ENCODE results near the gene CALD1. TPM values are rescaled to one million over a fixed set of nuclear protein-coding genes. Genes with fewer than 3 reads are reported as not detected.

CALD1 gene
- total RNA-seq, 6 experiments from 2014 or later = 1,066 to 1,726 (median 1,102) TPM

DNA sequence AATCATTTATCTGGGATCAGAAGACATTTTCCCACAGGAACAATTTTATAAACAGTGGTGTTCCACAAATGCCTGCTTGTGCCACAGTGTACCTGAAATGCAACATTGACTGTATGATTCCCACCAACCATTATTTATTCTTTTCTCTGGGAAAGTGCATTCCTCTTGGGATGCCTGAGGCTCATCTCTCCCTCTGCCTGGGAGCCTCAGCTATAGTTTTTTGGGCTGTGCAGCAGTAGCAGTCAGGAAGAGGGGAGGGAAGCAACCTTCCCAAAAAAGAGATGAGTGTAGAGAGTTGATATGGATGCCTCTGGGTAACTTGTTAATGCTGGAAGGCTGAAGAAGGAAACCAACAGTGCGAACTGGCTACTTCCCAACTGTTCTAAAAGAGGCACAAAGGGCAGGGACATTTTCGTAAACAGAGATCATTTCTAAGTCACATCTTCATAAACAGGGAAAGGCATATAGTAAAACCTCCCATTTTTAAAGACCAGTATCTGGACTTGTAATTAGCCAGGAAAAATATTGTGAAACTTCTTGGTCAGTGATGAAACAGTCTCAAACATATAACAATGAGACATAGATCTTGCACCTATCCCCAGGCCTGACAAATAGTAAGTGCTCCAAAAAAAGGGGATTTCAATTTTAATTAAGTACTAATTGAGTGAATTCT, 1.4 kb upstream of the CALD1 start:
- TF ChIP-seq CTCF (IDR thresholded peaks at IDR 0.05) = no peak
- Mint-ChIP-seq H3K4me3 (no peak overlapping the region), H3K9me3 (no peaks in the 10 kb centered on the region), H3K36me3 (ENCODE audit: low read depth) (no peaks in the 10 kb centered on the region; the same call in 1 of the 2 replicates), H3K27me3 (ENCODE audit: insufficient read depth) (peaks cover 8% of the 10 kb centered on the region), H3K27ac (no peak overlapping the region; the same call in 1 of the 2 replicates), H3K4me1 (ENCODE audit: low read depth) (peaks cover 27% of the 10 kb centered on the region)
- no peak for DNase-seq

DNA sequence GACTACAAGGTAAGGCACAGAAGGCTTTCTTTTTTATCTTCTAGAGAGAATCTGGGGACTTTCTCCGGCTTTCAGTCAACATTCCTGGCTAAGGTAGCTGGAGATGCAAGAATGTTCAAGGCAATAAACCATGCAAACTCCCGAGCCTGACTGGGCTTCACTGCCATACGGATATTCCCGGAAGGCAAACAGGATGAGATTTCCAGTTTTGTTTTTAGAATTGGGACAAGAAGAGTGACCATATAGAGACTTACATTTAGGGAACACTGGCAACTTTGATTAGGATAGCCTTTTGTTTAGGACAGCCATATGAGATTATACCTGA, 269 bp downstream of the CALD1 start:
- DNase-seq = no peak
- H3K9me3 Mint-ChIP-seq = no peaks in the 10 kb centered on the region
- TF ChIP-seq CTCF (IDR thresholded peaks at IDR 0.05) = no peak
- H3K27ac Mint-ChIP-seq = no peak overlapping the region; the same call in 1 of the 2 replicates
- H3K4me1 Mint-ChIP-seq (ENCODE audit: low read depth) = peaks cover 24% of the 10 kb centered on the region
- H3K27me3 Mint-ChIP-seq (ENCODE audit: insufficient read depth) = peaks cover 8% of the 10 kb centered on the region
- H3K36me3 Mint-ChIP-seq (ENCODE audit: low read depth) = no peaks in the 10 kb centered on the region; the same call in 1 of the 2 replicates
- no peak overlapping the region for H3K4me3 Mint-ChIP-seq

- DNase-seq = no peak
- Mint-ChIP-seq H3K27ac (no peak overlapping the region; the same call in 1 of the 2 replicates), H3K27me3 (ENCODE audit: insufficient read depth) (peaks cover 8% of the 10 kb centered on the region), H3K36me3 (ENCODE audit: low read depth) (no peaks in the 10 kb centered on the region; the same call in 1 of the 2 replicates), H3K4me1 (ENCODE audit: low read depth) (peaks cover 23% of the 10 kb centered on the region), H3K4me3 (no peak overlapping the region), H3K9me3 (no peaks in the 10 kb centered on the region)
- no peak for TF ChIP-seq CTCF (IDR thresholded peaks at IDR 0.05)
These were observed 863 bp downstream of the CALD1 start for GRCh38 chr7:134780166-134780828.

DNA sequence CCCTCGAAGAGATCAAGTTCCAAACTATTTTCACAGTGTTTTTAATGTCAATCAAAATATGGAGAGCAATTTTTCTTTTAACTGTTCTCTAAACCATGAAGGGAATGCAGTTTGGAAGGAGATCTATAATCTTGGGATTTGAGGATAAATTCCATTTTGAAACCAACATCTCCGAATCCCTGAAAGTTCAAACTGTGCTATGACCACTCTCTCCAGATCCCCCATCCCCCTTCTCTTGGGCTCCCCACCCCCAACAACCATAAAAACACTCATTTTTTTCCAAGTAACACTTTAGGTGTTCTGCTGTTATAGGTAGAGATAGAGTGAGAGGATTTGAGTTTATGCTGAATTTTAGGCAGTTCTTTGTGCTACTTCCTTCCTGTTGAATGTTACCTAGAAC, 1.7 kb downstream of the CALD1 start:
- Mint-ChIP-seq H3K36me3 (ENCODE audit: low read depth) (no peaks in the 10 kb centered on the region; the same call in 1 of the 2 replicates), H3K4me3 (no peak overlapping the region), H3K9me3 (no peaks in the 10 kb centered on the region), H3K27me3 (ENCODE audit: insufficient read depth) (peaks cover 8% of the 10 kb centered on the region), H3K27ac (no peak overlapping the region; the same call in 1 of the 2 replicates), H3K4me1 (ENCODE audit: low read depth) (peaks cover 23% of the 10 kb centered on the region)
- no peak for TF ChIP-seq CTCF (IDR thresholded peaks at IDR 0.05)
- no peak for DNase-seq

DNA sequence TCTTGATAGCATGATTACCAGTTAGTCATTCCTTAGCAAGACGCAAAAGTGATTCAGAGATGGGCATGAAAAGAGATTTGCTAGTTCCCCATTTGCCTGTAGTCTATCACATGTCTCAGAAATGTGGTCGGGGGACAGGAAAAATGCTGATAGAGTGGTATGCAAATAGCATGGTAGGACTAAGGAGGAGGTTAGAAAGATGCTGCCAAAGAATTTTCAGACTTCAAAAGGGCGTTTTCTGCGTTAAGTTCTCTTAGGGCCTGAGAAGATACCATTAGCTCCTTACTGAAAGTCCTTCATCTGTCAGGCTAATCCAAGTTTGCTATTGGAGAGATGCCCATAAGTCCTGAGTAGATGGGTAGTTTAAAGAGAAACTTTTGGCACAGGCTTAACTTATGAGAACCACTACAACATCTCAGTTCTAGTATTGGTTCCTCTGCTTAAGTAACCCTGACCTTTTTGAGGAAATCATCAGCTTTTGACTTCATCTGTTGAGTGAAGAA, 2.7 kb downstream of the CALD1 start:
- Mint-ChIP-seq H3K36me3 (ENCODE audit: low read depth) (peaks cover 7% of the 10 kb centered on the region), H3K27ac (no peak overlapping the region; the same call in 1 of the 2 replicates), H3K27me3 (ENCODE audit: insufficient read depth) (peaks cover 8% of the 10 kb centered on the region), H3K9me3 (no peaks in the 10 kb centered on the region), H3K4me1 (ENCODE audit: low read depth) (peaks cover 31% of the 10 kb centered on the region), H3K4me3 (no peak overlapping the region)
- TF ChIP-seq CTCF (IDR thresholded peaks at IDR 0.05) = no peak
- DNase-seq = no peak
